CD14-positive monocyte (primary cell): ENCODE results near the gene APMAP. TPM values are rescaled to one million over a fixed set of nuclear protein-coding genes. Genes with fewer than 3 reads are reported as not detected.

Source experiments
- DNase-seq, 3 donors: peaks; one replicate each; pipeline ENCODE4 v3.0.0-alpha.2; 2011 to 2022
- H2AFZ ChIP-seq: 2 replicates; pipeline ENCODE4 v1.6.0; 2012; ENCODE audit warnings: mild to moderate bottlenecking, low read depth, low read length, inconsistent platforms; ENCODE audit not compliant: insufficient read depth, poor library complexity, severe bottlenecking
- H3K27ac ChIP-seq, 2 donors: 1 replicate in 1 of 2; 2 replicates in 1 of 2; pipeline ENCODE4 v1.5.1; 2012 to 2013; ENCODE audit warnings: low read length in 2 of 2, control low read depth in 1 of 2, inconsistent platforms in 1 of 2, low read depth in 1 of 2, mild to moderate bottlenecking in 1 of 2
- H3K27me3 ChIP-seq, 2 donors: one replicate each; pipeline versions ENCODE4 v1.6.0 to v1.6.1; 2011 to 2013; ENCODE audit warnings: low read length in 2 of 2; ENCODE audit not compliant: control insufficient read depth in 2 of 2, insufficient read depth in 2 of 2
- H3K36me3 ChIP-seq, 2 donors: replicated peaks in 1 of 2; 1 replicate in 1 of 2; 2 replicates in 1 of 2; pipeline versions ENCODE4 v1.5.1 to v1.6.1; 2012 to 2013; ENCODE audit warnings: low read length in 2 of 2, control low read depth in 1 of 2, inconsistent platforms in 1 of 2, mild to moderate bottlenecking in 1 of 2; ENCODE audit not compliant: insufficient read depth in 2 of 2, control insufficient read depth in 1 of 2
- H3K4me1 ChIP-seq, 2 donors: 1 replicate in 1 of 2; 2 replicates in 1 of 2; pipeline versions ENCODE4 v1.5.1 to v1.6.1; 2012 to 2013; ENCODE audit warnings: low read length in 2 of 2, control low read depth in 1 of 2, inconsistent platforms in 1 of 2, mild to moderate bottlenecking in 1 of 2, moderate library complexity in 1 of 2; ENCODE audit not compliant: insufficient read depth in 2 of 2, control insufficient read depth in 1 of 2
- H3K4me2 ChIP-seq: replicated peaks from 2 replicates; pipeline ENCODE3; 2012; ENCODE audit warnings: low read length, moderate library complexity, mild to moderate bottlenecking; ENCODE audit not compliant: poor library complexity, severe bottlenecking; ENCODE audit errors: extremely low read depth
- H3K4me3 ChIP-seq, 3 experiments: fragments of 200-600 bp in 1 of 3; sonication (generic) in 1 of 3; replicated peaks in 1 of 3; 1 replicate in 2 of 3; 2 replicates in 1 of 3; pipeline ENCODE4 v1.5.1; 2011 to 2013; ENCODE audit warnings: low read length in 3 of 3, mild to moderate bottlenecking in 3 of 3, control low read depth in 2 of 3, low read depth in 2 of 3, inconsistent platforms in 1 of 3, moderate library complexity in 1 of 3
- H3K79me2 ChIP-seq: 2 replicates; pipeline ENCODE4 v1.6.0; 2012; ENCODE audit warnings: mild to moderate bottlenecking, control low read depth, inconsistent platforms, low read length, moderate library complexity; ENCODE audit not compliant: insufficient read depth
- H3K9ac ChIP-seq: 2 replicates; pipeline ENCODE4 v1.6.0; 2017; ENCODE audit warnings: low read length, mild to moderate bottlenecking; ENCODE audit not compliant: insufficient read depth, poor library complexity, severe bottlenecking
- H3K9me3 ChIP-seq, 2 donors: replicated peaks in 1 of 2; 1 replicate in 1 of 2; 2 replicates in 1 of 2; pipeline versions ENCODE4 v1.5.1 to v1.6.1; 2012 to 2013; ENCODE audit warnings: low read length in 2 of 2, control low read depth in 1 of 2; ENCODE audit not compliant: control insufficient read depth in 1 of 2, insufficient read depth in 1 of 2
- H4K20me1 ChIP-seq: 2 replicates; pipeline ENCODE4 v1.6.0; 2012; ENCODE audit warnings: mild to moderate bottlenecking, low read length, control low read depth, moderate library complexity; ENCODE audit not compliant: insufficient read depth
- H3K27ac Mint-ChIP-seq, 7 donors: one replicate each; pipeline ENCODE4 v1.8.0; 2020; ENCODE audit warnings: mild to moderate bottlenecking in 7 of 7, mixed read lengths in 7 of 7, moderate library complexity in 6 of 7, inconsistent platforms in 2 of 7
- H3K27me3 Mint-ChIP-seq, 3 donors: one replicate each; pipeline ENCODE4 v1.8.0; 2021 to 2022; ENCODE audit warnings: low read depth in 3 of 3, mild to moderate bottlenecking in 3 of 3, mixed read lengths in 3 of 3, moderate library complexity in 3 of 3, inconsistent platforms in 1 of 3
- H3K36me3 Mint-ChIP-seq, 2 donors: one replicate each; pipeline ENCODE4 v1.8.0; 2020; ENCODE audit warnings: mixed read lengths in 2 of 2, inconsistent platforms in 1 of 2, mild to moderate bottlenecking in 1 of 2
- H3K4me1 Mint-ChIP-seq: one replicate; pipeline ENCODE4 v1.8.0; 2020; ENCODE audit warnings: mild to moderate bottlenecking, mixed read lengths
- H3K4me3 Mint-ChIP-seq, 2 donors: one replicate each; pipeline ENCODE4 v1.8.0; 2020; ENCODE audit warnings: mild to moderate bottlenecking in 2 of 2, mixed read lengths in 2 of 2, moderate library complexity in 1 of 2
- H3K9me3 Mint-ChIP-seq, 7 donors: one replicate each; pipeline ENCODE4 v1.8.0; 2020 to 2022; ENCODE audit warnings: mixed read lengths in 7 of 7, mild to moderate bottlenecking in 6 of 7, moderate library complexity in 6 of 7, inconsistent platforms in 2 of 7
- WGBS: methylation state at CpG from one replicate; pipeline ENCODE4 v1.1.5; 2013; ENCODE audit warnings: missing lambda C conversion rate; ENCODE audit not compliant: insufficient coverage; 5-methylcytosine and 5-hydroxymethylcytosine counted together
- intact Hi-C, 2 donors: fragments of 100-400 bp; cut with micrococcal nuclease; formaldehyde crosslinking; loops; one replicate each; pipeline versions ENCODE4 v1.15.0 to v1.15.1; 2023
- polyA plus RNA-seq, 3 donors: library from polyadenylated mRNA; depleted of rRNA in 1 of 3; unstranded in 2 of 3; stranded (reverse) in 1 of 3; fragments of 300-500 nt in 2 of 3; fragments of >200 nt in 1 of 3; fragmentation: Illumina TruSeq in 2 of 3; gene quantifications; 1 replicate in 2 of 3; 2 replicates in 1 of 3; pipeline ENCODE4 v1.2.3, GENCODE V29; 2012 to 2021
- TF ChIP-seq, protein P1 (sequence below): fragments of 200-600 bp; IDR thresholded peaks from one replicate; pipeline ENCODE4 v1.8.0; 2022; ENCODE audit warnings: antibody characterized with exemption, mild to moderate bottlenecking

APMAP gene
- polyA plus RNA-seq, 3 donors: 26.9 to 74.0 (median 73.2) TPM

DNA sequence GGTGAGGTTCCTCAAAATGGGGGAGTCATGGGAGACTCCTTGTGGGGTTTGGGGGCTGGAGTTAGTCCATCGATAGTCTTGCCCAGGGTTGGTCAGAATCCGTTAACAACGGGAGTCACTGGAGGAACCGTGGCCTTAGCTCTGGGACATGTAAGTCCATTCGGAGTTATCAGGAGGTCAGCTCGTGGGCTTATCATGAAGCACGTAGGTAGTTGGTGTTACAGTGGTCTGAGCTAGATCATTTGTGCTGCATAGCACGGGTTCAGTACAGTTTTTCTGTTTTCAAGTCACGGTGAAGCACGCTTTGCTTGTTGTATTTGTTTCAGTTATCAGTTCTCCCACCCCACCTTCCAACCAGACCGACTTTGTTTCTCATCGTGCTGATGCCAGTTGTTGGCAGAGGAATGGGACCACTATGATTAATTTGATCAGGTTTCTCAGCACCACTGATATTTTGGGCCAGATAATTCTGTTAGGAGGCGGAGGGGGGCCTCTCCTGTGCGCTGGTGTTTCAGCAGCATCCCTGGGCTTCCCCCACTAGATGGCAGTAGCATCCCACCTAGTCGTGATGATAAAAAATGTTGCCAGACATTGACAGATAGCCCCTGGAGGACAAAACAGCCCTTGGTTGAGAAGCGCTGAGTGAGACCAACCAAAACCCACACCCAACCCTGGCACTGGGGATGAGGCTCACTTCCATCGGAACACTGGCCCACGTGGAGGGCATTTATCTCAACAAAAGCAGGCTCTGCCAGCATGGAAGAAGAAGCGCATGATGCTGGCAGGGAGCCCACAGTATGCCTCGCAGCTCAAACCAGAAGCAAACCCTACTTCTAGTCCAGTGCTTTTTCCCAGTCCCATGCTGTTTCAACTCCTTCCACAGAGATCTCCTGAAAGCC lies 2.2 kb upstream of the APMAP start:
- H3K4me2 ChIP-seq: no peak overlapping the region
- H3K27ac ChIP-seq: no peak overlapping the region
- DNase-seq: peak; percentile 72 to 73 (median 72)
- no peaks in the 10 kb centered on the region for H3K9me3 ChIP-seq
- H3K4me1 ChIP-seq: peaks cover 31 to 44% of the 10 kb centered on the region in 2 donors
- 49% methylated on average over 11 of the region's 20 CpGs for WGBS
- Mint-ChIP-seq H3K36me3 (peaks cover 0 to 3% of the 10 kb centered on the region in 2 donors), H3K4me3 (peak overlapping the region; percentile 53 to 67), H3K9me3 (no peaks in the 10 kb centered on the region), H3K27ac (peak overlapping the region in 2 of 7 donors; percentile 15 to 26), H3K27me3 (peaks cover 2 to 5% (median 5%) of the 10 kb centered on the region in 3 donors), H3K4me1 (peaks cover 55% of the 10 kb centered on the region)
- no peak overlapping the region for H3K9ac ChIP-seq
- no peaks in the 10 kb centered on the region for H4K20me1 ChIP-seq
- no peak overlapping the region for H3K4me3 ChIP-seq
- no peaks in the 10 kb centered on the region for H3K27me3 ChIP-seq
- H3K79me2 ChIP-seq: peaks cover 28% of the 10 kb centered on the region
- TF ChIP-seq, protein P1, sequence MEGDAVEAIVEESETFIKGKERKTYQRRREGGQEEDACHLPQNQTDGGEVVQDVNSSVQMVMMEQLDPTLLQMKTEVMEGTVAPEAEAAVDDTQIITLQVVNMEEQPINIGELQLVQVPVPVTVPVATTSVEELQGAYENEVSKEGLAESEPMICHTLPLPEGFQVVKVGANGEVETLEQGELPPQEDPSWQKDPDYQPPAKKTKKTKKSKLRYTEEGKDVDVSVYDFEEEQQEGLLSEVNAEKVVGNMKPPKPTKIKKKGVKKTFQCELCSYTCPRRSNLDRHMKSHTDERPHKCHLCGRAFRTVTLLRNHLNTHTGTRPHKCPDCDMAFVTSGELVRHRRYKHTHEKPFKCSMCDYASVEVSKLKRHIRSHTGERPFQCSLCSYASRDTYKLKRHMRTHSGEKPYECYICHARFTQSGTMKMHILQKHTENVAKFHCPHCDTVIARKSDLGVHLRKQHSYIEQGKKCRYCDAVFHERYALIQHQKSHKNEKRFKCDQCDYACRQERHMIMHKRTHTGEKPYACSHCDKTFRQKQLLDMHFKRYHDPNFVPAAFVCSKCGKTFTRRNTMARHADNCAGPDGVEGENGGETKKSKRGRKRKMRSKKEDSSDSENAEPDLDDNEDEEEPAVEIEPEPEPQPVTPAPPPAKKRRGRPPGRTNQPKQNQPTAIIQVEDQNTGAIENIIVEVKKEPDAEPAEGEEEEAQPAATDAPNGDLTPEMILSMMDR: peak; percentile 88
- H3K36me3 ChIP-seq: no peaks in the 10 kb centered on the region
- peak overlapping the region; percentile 32 for H2AFZ ChIP-seq
- intact Hi-C loops: loop anchor here (1.0 to 10.0 kb wide), 9 partner anchors 70 to 703 kb away; partner anchors contain the start of genes ENTPD6 (in 2 of the 2), PYGB (in 2 of the 2), ABHD12 (in 1 of the 2) and GINS1 (in 1 of the 2)

DNA sequence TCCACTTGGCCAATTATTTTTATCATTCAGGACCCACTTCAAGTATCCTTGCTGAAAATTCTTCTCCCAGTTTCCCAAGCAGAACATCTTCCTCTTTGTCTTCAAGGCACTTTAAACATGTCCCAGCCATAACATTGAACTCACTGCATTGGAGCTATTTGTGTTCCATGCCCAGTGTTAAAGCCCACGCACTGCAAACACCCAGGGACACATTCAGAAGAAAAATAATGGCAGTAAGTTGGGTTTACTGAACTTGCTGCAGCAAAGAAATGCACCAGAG lies 1.6 kb upstream of the APMAP start:
- peak overlapping the region in 4 of 7 donors; percentile 13 to 26 (median 20) for H3K27ac Mint-ChIP-seq
- H3K9me3 Mint-ChIP-seq: no peaks in the 10 kb centered on the region
- H3K4me3 Mint-ChIP-seq: no peak overlapping the region
- DNase-seq: no peak
- Histone ChIP-seq H3K27ac (no peak overlapping the region), H3K9ac (no peak overlapping the region), H3K4me1 (peaks cover 36 to 50% of the 10 kb centered on the region in 2 donors), H3K4me3 (no peak overlapping the region), H3K9me3 (no peaks in the 10 kb centered on the region), H3K36me3 (no peaks in the 10 kb centered on the region), H2AFZ (no peak overlapping the region), H3K4me2 (no peak overlapping the region), H4K20me1 (no peaks in the 10 kb centered on the region), H3K27me3 (no peaks in the 10 kb centered on the region), H3K79me2 (peaks cover 34% of the 10 kb centered on the region)
- H3K27me3 Mint-ChIP-seq: peaks cover 2 to 5% (median 5%) of the 10 kb centered on the region in 3 donors
- intact Hi-C loops: loop anchor here (2.0 to 10.0 kb wide), 8 partner anchors 71 to 703 kb away; partner anchors contain the start of genes ENTPD6 (in 2 of the 2), PYGB (in 2 of the 2), ABHD12 (in 1 of the 2) and GINS1 (in 1 of the 2)
- TF ChIP-seq, protein P1: no peak
- peaks cover 0 to 3% of the 10 kb centered on the region in 2 donors for H3K36me3 Mint-ChIP-seq
- peaks cover 61% of the 10 kb centered on the region for H3K4me1 Mint-ChIP-seq
- WGBS: 100% methylated on average over 1 of the region's 1 CpG
